H1 (cell line): ENCODE data around the gene CDK2. TPM values are rescaled to one million over a fixed set of nuclear protein-coding genes. Genes with fewer than 3 reads are reported as not detected.
A peak's percentile ranks its signal among the peaks of the same experiment; 100 is the strongest.

Experiments used
- CHD7 ChIP-seq: fragments of 300-600 bp; sonication (generic); IDR thresholded peaks from 2 replicates; pipeline ENCODE4 v1.7.1; 2012; ENCODE audit warnings: low read length, moderate library complexity, mild to moderate bottlenecking, inconsistent platforms; ENCODE audit not compliant: insufficient replicate concordance
- KDM1A ChIP-seq: fragments of 200-600, 300-600 bp; sonication (generic); IDR thresholded peaks from 2 replicates; pipeline ENCODE4 v1.7.1; 2016; ENCODE audit warnings: mild to moderate bottlenecking, low read length, borderline replicate concordance
- RAD21 ChIP-seq, 2 experiments: IDR thresholded peaks in 1 of 2; conservative IDR thresholded peaks in 1 of 2; 2 replicates each; pipeline ENCODE4 v1.6.1; 2011; ENCODE audit warnings: low read depth in 2 of 2, low read length in 2 of 2, improper control_type of control experiment in 1 of 2, inconsistent platforms in 1 of 2, mild to moderate bottlenecking in 1 of 2, moderate library complexity in 1 of 2
- TCF12 ChIP-seq: IDR thresholded peaks from 2 replicates; pipeline ENCODE4 v1.6.1; 2011; ENCODE audit warnings: low read depth, mild to moderate bottlenecking, low read length
- polyA plus RNA-seq, 7 experiments: library from polyadenylated mRNA; depleted of rRNA in 3 of 7; stranded (reverse) in 5 of 7; unstranded in 2 of 7; fragments of >200 nt in 5 of 7; fragments of 200-250 nt in 2 of 7; gene quantifications; 1 replicate in 5 of 7; 2 replicates in 1 of 7; 4 replicates in 1 of 7; pipeline versions ENCODE4 v1.2.1 to v1.2.3, GENCODE V29; 2011 to 2013; ENCODE audit warnings: missing spikeins in 2 of 7, mixed read lengths in 2 of 7
- total RNA-seq: library from RNA; stranded (reverse); fragmentation: NEBNext Ultra II Directional; extraction: Animal tissue kit (Norgen Biotek cat#: 25700); gene quantifications from 2 replicates; pipeline ENCODE4 v1.2.1, GENCODE V29; 2021
- TF ChIP-seq, protein P1 (sequence below): IDR thresholded peaks from 2 replicates; pipeline ENCODE4 v1.6.1; 2012; ENCODE audit warnings: low read length, inconsistent platforms
- TF ChIP-seq, protein P2 (sequence below), 3 experiments: IDR thresholded peaks; 1 replicate in 2 of 3; 2 replicates in 1 of 3; pipeline versions ENCODE4 v1.5.1 to v1.6.1; 2011; ENCODE audit warnings: low read length in 3 of 3, mild to moderate bottlenecking in 3 of 3, inconsistent platforms in 2 of 3, low read depth in 1 of 3, moderate library complexity in 1 of 3; ENCODE audit not compliant: insufficient read depth in 1 of 3; ENCODE audit errors: control extremely low read depth in 1 of 3

CDK2 gene
- total and polyA plus RNA-seq, 2 of the 8 experiments (the other 6 are each of a cell fraction or from before 2014, with no cell fraction given) = 39.4 to 42.5 TPM

- TF ChIP-seq CHD7 = no peak
- TF ChIP-seq, protein P1, sequence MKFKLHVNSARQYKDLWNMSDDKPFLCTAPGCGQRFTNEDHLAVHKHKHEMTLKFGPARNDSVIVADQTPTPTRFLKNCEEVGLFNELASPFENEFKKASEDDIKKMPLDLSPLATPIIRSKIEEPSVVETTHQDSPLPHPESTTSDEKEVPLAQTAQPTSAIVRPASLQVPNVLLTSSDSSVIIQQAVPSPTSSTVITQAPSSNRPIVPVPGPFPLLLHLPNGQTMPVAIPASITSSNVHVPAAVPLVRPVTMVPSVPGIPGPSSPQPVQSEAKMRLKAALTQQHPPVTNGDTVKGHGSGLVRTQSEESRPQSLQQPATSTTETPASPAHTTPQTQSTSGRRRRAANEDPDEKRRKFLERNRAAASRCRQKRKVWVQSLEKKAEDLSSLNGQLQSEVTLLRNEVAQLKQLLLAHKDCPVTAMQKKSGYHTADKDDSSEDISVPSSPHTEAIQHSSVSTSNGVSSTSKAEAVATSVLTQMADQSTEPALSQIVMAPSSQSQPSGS = 0 out of 2 replicates have a peak, but pooled peaks have one; percentile 40
- peak; percentile 97 for TF ChIP-seq KDM1A
- peak; percentile 68 to 79 for TF ChIP-seq RAD21 (IDR thresholded peaks at IDR 0.05 in 1 of 2, conservative IDR thresholded peaks at IDR 0.05 in 1 of 2; ENCODE audit: low read depth in 2 of 2, low read length in 2 of 2)
- TF ChIP-seq, protein P2, sequence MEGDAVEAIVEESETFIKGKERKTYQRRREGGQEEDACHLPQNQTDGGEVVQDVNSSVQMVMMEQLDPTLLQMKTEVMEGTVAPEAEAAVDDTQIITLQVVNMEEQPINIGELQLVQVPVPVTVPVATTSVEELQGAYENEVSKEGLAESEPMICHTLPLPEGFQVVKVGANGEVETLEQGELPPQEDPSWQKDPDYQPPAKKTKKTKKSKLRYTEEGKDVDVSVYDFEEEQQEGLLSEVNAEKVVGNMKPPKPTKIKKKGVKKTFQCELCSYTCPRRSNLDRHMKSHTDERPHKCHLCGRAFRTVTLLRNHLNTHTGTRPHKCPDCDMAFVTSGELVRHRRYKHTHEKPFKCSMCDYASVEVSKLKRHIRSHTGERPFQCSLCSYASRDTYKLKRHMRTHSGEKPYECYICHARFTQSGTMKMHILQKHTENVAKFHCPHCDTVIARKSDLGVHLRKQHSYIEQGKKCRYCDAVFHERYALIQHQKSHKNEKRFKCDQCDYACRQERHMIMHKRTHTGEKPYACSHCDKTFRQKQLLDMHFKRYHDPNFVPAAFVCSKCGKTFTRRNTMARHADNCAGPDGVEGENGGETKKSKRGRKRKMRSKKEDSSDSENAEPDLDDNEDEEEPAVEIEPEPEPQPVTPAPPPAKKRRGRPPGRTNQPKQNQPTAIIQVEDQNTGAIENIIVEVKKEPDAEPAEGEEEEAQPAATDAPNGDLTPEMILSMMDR (IDR thresholded peaks at IDR 0.05; ENCODE audit: control extremely low read depth in 1 of 3, insufficient read depth in 1 of 3, low read depth in 1 of 3, low read length in 3 of 3) = peak in 2 of 3 experiments; percentile 68 to 70; a peak in 3 of 4 replicates
- no peak for TF ChIP-seq TCF12
Observed at GRCh38 chr12:55996201-55996714, 29.6 kb downstream of the CDK2 start (continued).
